ENCODE measurements around the gene ABCB9.

DNA sequence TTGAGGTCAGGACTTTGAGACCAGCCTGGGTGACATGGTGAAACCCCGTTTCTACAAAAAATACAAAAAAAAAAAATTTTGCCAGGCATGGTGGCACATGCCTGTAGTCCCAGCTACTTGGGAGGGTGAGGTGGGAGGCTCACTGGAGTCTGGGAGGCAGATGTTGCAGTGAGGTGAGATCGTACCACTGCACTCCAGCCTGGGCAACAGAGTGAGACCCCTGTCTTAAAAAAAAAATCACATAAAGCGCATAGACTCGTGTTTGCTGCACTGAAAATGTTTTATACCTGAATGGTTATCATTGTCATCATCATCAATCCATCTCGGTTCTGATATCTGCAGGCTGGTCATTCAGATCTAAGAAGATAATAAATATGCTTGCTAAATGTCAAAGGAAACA, 45.6 kb downstream of the ABCB9 start:
- no peak for TF ChIP-seq EZH2phosphoT487 (IDR thresholded peaks at IDR 0.05; ENCODE audit: low read depth, severe bottlenecking, unreplicated experiment)
- TF ChIP-seq, protein P1, sequence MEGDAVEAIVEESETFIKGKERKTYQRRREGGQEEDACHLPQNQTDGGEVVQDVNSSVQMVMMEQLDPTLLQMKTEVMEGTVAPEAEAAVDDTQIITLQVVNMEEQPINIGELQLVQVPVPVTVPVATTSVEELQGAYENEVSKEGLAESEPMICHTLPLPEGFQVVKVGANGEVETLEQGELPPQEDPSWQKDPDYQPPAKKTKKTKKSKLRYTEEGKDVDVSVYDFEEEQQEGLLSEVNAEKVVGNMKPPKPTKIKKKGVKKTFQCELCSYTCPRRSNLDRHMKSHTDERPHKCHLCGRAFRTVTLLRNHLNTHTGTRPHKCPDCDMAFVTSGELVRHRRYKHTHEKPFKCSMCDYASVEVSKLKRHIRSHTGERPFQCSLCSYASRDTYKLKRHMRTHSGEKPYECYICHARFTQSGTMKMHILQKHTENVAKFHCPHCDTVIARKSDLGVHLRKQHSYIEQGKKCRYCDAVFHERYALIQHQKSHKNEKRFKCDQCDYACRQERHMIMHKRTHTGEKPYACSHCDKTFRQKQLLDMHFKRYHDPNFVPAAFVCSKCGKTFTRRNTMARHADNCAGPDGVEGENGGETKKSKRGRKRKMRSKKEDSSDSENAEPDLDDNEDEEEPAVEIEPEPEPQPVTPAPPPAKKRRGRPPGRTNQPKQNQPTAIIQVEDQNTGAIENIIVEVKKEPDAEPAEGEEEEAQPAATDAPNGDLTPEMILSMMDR (IDR thresholded peaks at IDR 0.05; ENCODE audit: poor library complexity): no peak
- no peak for TF ChIP-seq EZH2 (IDR thresholded peaks at IDR 0.05; ENCODE audit: borderline replicate concordance)
